Osteocyte (in vitro differentiated cells): ENCODE data around the gene CDT1. TPM values are rescaled to one million over a fixed set of nuclear protein-coding genes. Genes with fewer than 3 reads are reported as not detected.

ENCODE experiments used
- DNase-seq: peaks from one replicate; pipeline ENCODE4 v3.0.0; 2021; ENCODE audit warnings: mixed read lengths; ENCODE audit not compliant: unreplicated experiment; ENCODE audit errors: extremely low spot score
- H3K27ac Mint-ChIP-seq: one replicate; pipeline ENCODE4 v1.8.0; 2021; ENCODE audit warnings: mild to moderate bottlenecking, mixed read lengths; ENCODE audit not compliant: unreplicated experiment
- H3K27me3 Mint-ChIP-seq: one replicate; pipeline ENCODE4 v1.8.0; 2021; ENCODE audit warnings: mixed read lengths; ENCODE audit not compliant: unreplicated experiment
- H3K36me3 Mint-ChIP-seq: one replicate; pipeline ENCODE4 v1.8.0; 2021; ENCODE audit warnings: mixed read lengths; ENCODE audit not compliant: unreplicated experiment
- H3K4me1 Mint-ChIP-seq: one replicate; pipeline ENCODE4 v1.8.0; 2021; ENCODE audit warnings: mixed read lengths; ENCODE audit not compliant: unreplicated experiment
- H3K4me3 Mint-ChIP-seq: one replicate; pipeline ENCODE4 v1.8.0; 2021; ENCODE audit warnings: mild to moderate bottlenecking, moderate library complexity, mixed read lengths; ENCODE audit not compliant: unreplicated experiment
- H3K9me3 Mint-ChIP-seq: one replicate; pipeline ENCODE4 v1.8.0; 2021; ENCODE audit warnings: mixed read lengths; ENCODE audit not compliant: unreplicated experiment
- total RNA-seq: library from RNA; stranded (reverse); gene quantifications from 2 replicates; pipeline ENCODE4 v1.2.1, GENCODE V29; 2021
- TF ChIP-seq, protein P1 (sequence below): fragments of 200-600 bp; sonication (generic); IDR thresholded peaks from 2 replicates; pipeline ENCODE4 v1.5.0; 2021; ENCODE audit warnings: antibody characterized with exemption, mild to moderate bottlenecking, moderate library complexity

CDT1 gene
- total RNA-seq, 1 donor from 2014 or later: 6.6 TPM

DNA sequence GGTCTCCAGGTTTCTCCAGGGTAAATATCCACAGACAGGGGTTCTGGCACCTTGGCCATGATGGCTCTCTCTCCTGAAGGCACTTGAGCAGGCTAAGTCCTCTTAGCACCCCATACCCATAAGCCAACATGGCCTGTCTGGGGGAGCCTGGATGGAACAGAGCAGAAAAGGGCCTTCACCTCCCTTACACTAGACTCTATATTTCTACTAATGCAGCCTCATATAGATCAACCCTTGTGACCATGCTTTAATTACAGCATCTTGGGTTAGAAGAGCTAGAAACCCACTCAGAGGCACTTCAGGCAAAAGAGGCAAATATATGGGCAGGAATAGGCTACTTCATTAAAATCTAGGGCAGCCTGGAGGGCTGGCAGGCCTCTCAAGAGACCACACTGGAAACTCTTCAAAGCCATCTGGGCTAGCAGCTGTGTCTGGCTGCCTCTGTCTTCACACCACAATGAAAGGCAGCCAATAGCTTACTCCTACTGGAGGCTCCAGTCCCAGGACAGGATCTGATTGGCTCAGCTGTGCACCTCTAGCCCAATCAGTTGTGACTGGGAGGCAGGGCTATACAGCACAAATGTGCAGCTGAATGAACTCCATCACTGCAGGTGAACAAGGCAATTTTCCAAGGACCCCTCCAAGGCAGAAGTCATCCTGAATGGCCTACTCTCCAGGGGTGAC lies 4.7 kb upstream of the CDT1 start:
- Mint-ChIP-seq H3K36me3 (no peaks in the 10 kb centered on the region), H3K4me1 (peaks cover 2% of the 10 kb centered on the region), H3K27me3 (no peaks in the 10 kb centered on the region), H3K9me3 (no peaks in the 10 kb centered on the region), H3K4me3 (no peak overlapping the region), H3K27ac (no peak overlapping the region)
- TF ChIP-seq, protein P1, sequence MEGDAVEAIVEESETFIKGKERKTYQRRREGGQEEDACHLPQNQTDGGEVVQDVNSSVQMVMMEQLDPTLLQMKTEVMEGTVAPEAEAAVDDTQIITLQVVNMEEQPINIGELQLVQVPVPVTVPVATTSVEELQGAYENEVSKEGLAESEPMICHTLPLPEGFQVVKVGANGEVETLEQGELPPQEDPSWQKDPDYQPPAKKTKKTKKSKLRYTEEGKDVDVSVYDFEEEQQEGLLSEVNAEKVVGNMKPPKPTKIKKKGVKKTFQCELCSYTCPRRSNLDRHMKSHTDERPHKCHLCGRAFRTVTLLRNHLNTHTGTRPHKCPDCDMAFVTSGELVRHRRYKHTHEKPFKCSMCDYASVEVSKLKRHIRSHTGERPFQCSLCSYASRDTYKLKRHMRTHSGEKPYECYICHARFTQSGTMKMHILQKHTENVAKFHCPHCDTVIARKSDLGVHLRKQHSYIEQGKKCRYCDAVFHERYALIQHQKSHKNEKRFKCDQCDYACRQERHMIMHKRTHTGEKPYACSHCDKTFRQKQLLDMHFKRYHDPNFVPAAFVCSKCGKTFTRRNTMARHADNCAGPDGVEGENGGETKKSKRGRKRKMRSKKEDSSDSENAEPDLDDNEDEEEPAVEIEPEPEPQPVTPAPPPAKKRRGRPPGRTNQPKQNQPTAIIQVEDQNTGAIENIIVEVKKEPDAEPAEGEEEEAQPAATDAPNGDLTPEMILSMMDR: no peak
- DNase-seq: no peak

DNA sequence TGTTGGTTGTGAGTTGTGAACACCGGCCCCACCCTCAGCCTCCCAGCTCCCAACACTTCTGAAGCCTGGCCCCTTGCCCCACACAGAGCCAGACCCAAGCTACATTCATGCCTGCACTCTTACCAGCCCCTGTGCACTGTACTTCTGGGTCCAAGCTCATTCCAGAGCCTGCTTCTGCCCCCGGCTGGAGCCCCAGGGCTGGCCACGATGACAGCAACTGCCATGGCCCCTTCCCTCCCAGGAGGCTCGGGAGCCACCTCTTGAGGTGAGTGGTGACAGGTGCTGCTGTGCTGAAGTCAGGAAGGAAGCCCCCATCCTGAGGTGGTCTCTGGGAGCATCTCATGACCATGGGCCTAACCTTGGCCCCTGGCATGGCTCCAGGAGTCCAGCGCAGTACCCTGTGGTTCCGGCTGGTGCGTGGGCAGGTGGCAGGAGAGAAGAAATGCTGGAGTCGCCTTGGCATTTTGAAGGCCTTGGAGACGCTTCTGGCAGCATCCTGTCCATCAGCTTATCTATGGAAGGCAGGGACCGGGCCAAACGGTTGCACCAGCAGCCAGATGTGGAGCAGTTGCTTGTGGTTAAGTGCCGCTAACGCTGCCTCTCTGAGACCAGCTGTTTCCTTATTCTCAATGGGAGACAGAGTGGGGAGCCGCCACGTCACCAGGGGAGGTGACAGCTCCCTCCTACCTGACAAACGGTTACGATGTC lies 3.9 kb upstream of the CDT1 start:
- Mint-ChIP-seq H3K9me3 (no peaks in the 10 kb centered on the region), H3K4me1 (peaks cover 3% of the 10 kb centered on the region), H3K27me3 (no peaks in the 10 kb centered on the region), H3K36me3 (no peaks in the 10 kb centered on the region), H3K27ac (no peak overlapping the region), H3K4me3 (no peak overlapping the region)
- TF ChIP-seq, protein P1: no peak
- no peak for DNase-seq

DNA sequence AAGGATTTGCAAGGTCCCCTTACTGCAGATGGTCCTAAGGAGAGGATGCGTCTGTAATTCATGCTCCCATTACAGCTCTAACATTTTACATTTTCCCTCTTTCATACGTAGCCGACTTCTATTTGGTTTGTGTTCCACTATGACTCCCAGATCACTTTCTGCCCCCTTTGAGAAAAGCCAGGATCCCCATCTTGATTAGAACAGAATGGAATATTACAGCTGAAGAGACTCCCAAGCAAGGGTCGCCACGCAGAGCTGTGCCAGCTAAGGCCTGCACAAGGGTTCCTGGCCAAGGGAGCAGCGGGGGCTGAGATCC lies 3.4 kb upstream of the CDT1 start:
- TF ChIP-seq, protein P1: no peak
- H3K4me3 Mint-ChIP-seq: no peak overlapping the region
- peaks cover 3% of the 10 kb centered on the region for H3K4me1 Mint-ChIP-seq
- H3K9me3 Mint-ChIP-seq: no peaks in the 10 kb centered on the region
- H3K27ac Mint-ChIP-seq: no peak overlapping the region
- DNase-seq: no peak
- no peaks in the 10 kb centered on the region for H3K36me3 Mint-ChIP-seq
- no peaks in the 10 kb centered on the region for H3K27me3 Mint-ChIP-seq

DNA sequence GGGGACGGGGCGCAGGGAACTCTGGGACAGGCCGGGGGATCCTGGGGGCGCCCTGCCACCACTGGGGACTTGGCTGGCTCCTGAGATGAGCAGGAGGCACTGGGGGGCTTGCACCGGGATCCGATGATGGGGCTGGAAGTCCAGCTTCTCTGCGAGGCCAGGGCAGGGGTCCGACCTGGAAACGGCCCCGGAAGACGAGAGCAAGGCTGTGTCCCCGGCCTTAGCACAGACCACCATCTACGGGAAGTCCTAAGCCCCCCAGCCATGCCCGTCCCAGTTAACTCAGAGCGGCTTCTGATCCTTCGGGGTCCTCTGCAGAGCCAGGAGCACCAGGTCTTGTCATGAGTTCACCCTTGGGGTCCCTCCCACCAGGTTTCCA lies 573 bp downstream of the CDT1 start:
- Mint-ChIP-seq H3K36me3 (no peaks in the 10 kb centered on the region), H3K4me1 (peaks cover 3% of the 10 kb centered on the region), H3K4me3 (peak overlapping the region; percentile 51), H3K27ac (no peak overlapping the region), H3K9me3 (no peaks in the 10 kb centered on the region), H3K27me3 (no peaks in the 10 kb centered on the region)
- TF ChIP-seq, protein P1: no peak
- no peak for DNase-seq

DNA sequence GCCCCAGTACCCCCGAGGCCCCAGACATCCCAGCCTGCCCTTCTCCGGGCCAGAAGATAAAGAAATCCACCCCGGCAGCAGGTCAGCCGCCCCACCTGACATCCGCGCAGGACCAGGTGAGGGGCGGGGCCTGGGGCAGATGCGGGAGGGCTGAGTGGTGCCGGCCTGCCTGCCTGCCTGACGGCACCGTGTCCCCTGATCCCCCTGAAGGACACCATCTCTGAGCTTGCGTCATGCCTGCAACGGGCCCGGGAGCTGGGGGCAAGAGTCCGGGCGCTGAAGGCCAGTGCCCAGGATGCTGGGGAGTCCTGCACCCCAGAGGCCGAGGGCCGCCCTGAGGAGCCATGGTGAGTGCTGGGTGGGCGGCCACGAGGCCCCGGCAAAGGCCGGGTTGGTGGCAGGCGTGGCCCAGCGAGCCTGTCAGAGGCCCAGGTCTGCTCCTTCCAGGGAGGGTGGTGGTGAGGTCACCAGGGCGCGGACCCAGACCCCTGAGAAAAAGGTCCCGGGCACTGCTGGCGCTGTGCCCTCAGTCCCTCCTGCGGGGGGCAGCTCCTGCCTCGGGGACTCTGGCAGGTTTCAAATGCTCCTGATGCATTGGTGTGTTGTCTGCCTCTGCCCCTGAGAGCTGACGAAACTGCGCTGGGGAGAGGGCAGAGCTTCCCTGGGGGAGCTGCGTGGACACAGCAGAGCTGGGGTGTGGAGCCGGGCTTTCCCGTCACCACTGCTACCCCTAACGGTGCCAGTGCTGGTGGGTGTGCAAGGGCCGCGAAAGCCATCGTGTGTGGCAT lies 1.2 kb downstream of the CDT1 start:
- TF ChIP-seq, protein P1: no peak
- peak overlapping the region; percentile 51 for H3K4me3 Mint-ChIP-seq
- DNase-seq: no peak
- H3K27me3 Mint-ChIP-seq: no peaks in the 10 kb centered on the region
- no peak overlapping the region for H3K27ac Mint-ChIP-seq
- peaks cover 6% of the 10 kb centered on the region for H3K4me1 Mint-ChIP-seq
- H3K36me3 Mint-ChIP-seq: no peaks in the 10 kb centered on the region
- H3K9me3 Mint-ChIP-seq: no peaks in the 10 kb centered on the region
